Measurements from ENCODE around the gene ACAD9. TPM values are rescaled to one million over a fixed set of nuclear protein-coding genes. Genes with fewer than 3 reads are reported as not detected.
"Not testable (repeated sequence)": the region's sequence is repeated elsewhere in the genome, so short reads cannot be mapped to it uniquely, and the experiment has no call there.

Gene ACAD9
- total RNA-seq, 1 donor from 2014 or later = 48.9 TPM

- no peak for DNase-seq (ENCODE audit: low read depth)
Measured at GRCh38 chr3:128861491-128861890, 17.9 kb upstream of the ACAD9 start.

- no peak for DNase-seq (ENCODE audit: low read depth)
Measured at GRCh38 chr3:128863560-128863959, 15.9 kb upstream of the ACAD9 start.

GRCh38 chr3:128864351-128864811 is 15.0 kb upstream of the ACAD9 start:
- no peak for DNase-seq (ENCODE audit: low read depth)

- not testable (repeated sequence) for DNase-seq (ENCODE audit: low read depth)
Measured at GRCh38 chr3:128864849-128865804, 14.3 kb upstream of the ACAD9 start.

GRCh38 chr3:128867200-128868125 is 12.0 kb upstream of the ACAD9 start:
- DNase-seq (ENCODE audit: low read depth) = no peak

- no peak for DNase-seq (ENCODE audit: low read depth)
Measured at GRCh38 chr3:128870347-128870746, 9.1 kb upstream of the ACAD9 start.

- DNase-seq (ENCODE audit: low read depth) = no peak
Measured at GRCh38 chr3:128872282-128872681, 7.1 kb upstream of the ACAD9 start.

GRCh38 chr3:128872744-128873143 is 6.7 kb upstream of the ACAD9 start:
- no peak for DNase-seq (ENCODE audit: low read depth)

- DNase-seq (ENCODE audit: low read depth) = no peak
Measured at GRCh38 chr3:128873244-128874022, 6.0 kb upstream of the ACAD9 start.

GRCh38 chr3:128874481-128875180 is 4.8 kb upstream of the ACAD9 start:
- DNase-seq (ENCODE audit: low read depth) = no peak

GRCh38 chr3:128875556-128876120 is 3.8 kb upstream of the ACAD9 start:
- peak; percentile 25 for DNase-seq (ENCODE audit: low read depth)

GRCh38 chr3:128878011-128878457 is 1.4 kb upstream of the ACAD9 start:
- no peak for DNase-seq (ENCODE audit: low read depth)

GRCh38 chr3:128878556-128879124 is 780 bp upstream of the ACAD9 start:
- peak; percentile 61 for DNase-seq (ENCODE audit: low read depth)

GRCh38 chr3:128879991-128880390 is 571 bp downstream of the ACAD9 start:
- no peak for DNase-seq (ENCODE audit: low read depth)

GRCh38 chr3:128880455-128880854 is 1.0 kb downstream of the ACAD9 start:
- DNase-seq (ENCODE audit: low read depth) = not testable (repeated sequence)

- DNase-seq (ENCODE audit: low read depth) = no peak
Measured at GRCh38 chr3:128881576-128881975, 2.2 kb downstream of the ACAD9 start.

- DNase-seq (ENCODE audit: low read depth) = no peak
Measured at GRCh38 chr3:128882719-128883118, 3.3 kb downstream of the ACAD9 start.

- no peak for DNase-seq (ENCODE audit: low read depth)
Measured at GRCh38 chr3:128884992-128885391, 5.6 kb downstream of the ACAD9 start.

GRCh38 chr3:128889139-128889894 is 9.9 kb downstream of the ACAD9 start:
- no peak for DNase-seq (ENCODE audit: low read depth)
